ENCODE data around the gene AHNAK2.
"Not testable (repeated sequence)": the region's sequence is repeated elsewhere in the genome, so short reads cannot be mapped to it uniquely, and the experiment has no call there.

AHNAK2 gene

DNA sequence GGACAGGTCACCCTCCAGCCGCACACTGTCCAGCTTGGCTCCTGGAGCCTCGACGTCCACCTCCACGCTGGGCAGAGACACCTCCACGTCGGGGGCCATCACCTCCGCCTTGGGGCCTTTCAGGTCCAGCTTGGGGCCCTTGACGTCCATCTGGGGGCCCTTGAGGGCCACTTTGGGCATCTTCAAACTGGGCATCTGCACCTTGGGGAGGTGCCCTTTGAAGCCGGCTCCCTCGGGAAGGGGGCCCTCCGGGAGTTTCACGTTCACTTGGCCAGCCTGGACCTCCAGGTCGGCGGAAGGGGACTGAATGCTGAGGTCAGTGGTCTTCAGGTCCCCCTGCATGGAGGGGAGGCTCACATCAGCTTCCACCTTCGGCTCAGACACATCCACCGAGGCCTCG lies 28.2 kb downstream of the AHNAK2 start:
- DNase-seq: no peak

DNA sequence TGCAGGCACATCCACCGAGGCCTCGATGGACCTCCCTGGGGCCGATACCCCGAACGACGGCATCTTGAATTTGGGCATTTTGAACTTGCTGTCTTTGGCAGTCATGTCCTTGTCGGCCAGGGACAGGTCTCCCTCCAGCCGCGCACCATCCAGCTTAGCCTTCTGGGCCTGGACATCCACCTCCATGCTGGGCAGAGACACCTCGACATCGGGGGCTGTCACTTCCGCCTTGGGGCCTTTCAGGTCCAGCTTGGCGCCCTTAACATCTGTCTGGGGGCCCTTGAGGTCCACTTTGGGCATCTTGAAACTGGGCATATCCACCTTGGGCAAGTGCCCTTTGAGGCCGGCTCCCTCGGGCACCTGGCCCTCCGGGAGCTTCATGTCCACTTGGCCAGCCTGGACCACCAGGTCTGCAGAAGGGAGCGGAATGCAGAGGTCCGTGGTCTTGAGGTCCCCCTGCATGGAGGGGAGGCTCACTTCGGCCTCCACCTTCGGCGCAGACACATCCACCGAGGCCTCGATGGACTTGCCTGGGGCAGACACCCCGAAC lies 28.7 kb downstream of the AHNAK2 start:
- not testable (repeated sequence) for DNase-seq

DNA sequence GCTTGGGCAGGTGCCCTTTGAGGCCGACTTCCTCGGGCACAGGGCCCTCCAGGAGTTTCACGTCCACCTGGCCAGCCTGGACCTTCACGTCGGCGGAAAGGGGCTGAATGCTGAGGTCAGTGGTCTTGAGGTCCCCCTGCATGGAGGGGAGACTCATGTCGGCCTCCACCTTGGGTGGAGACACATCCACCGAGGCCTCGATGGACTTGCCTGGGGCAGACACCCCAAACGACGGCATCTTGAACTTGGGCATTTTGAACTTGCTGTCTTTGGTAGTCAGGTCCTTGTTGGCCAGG lies 29.5 kb downstream of the AHNAK2 start:
- no peak for DNase-seq

DNA sequence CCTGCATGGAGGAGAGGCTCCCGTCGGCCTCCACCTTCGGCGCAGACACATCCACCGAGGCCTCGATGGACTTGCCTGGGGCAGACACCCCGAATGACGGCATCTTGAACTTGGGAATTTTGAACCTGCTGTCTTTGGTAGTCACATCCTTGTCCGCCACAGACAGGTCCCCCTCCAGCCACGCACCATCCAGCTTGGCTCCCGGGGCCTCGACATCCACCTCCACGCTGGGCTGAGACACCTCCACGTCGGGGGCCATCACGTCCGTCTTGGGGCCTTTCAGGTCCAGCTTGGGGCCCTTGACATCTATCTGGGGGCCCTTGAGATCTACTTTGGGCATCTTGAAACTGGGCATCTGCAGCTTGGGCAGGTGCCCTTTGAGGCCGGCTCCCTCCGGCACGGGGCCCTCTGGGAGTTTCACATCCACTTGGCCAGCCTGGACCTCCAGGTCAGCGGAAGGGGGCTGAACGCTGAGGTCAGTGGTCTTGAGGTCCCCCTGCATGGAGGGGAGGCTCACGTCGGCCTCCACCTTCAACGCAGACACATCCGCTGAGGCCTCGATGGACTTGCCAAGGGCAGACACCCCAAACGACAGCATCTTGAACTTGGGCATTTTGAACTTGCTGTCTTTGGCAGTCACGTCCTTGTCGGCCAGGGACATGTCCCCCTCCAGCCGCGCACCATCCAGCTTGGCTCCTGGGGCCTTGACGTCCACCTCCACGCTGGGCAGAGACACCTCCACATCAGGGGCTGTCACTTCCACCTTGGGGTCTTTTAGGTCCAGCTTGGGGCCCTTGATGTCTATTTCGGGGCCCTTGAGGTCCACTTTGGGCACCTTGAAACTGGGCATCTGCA lies 30.1 kb downstream of the AHNAK2 start:
- not testable (repeated sequence) for DNase-seq

DNA sequence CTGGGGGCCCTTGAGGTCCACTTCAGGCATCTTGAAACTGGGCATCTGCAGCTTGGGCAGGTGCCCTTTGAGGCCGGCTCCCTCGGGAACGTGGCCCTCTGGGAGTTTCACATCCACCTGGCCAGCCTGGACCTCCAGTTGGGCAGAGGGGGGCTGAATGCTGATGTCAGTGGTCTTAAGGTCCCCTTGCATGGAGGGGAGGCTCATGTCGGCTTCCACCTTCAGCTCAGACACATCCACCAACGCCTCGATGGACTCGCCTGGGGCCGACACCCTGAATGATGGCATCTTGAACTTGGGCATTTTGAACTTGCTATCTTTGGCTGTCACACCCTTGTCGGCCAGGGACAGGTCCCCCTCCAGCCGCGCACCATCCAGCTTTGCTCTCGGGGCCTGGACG lies 31.0 kb downstream of the AHNAK2 start:
- DNase-seq: not testable (repeated sequence)

DNA sequence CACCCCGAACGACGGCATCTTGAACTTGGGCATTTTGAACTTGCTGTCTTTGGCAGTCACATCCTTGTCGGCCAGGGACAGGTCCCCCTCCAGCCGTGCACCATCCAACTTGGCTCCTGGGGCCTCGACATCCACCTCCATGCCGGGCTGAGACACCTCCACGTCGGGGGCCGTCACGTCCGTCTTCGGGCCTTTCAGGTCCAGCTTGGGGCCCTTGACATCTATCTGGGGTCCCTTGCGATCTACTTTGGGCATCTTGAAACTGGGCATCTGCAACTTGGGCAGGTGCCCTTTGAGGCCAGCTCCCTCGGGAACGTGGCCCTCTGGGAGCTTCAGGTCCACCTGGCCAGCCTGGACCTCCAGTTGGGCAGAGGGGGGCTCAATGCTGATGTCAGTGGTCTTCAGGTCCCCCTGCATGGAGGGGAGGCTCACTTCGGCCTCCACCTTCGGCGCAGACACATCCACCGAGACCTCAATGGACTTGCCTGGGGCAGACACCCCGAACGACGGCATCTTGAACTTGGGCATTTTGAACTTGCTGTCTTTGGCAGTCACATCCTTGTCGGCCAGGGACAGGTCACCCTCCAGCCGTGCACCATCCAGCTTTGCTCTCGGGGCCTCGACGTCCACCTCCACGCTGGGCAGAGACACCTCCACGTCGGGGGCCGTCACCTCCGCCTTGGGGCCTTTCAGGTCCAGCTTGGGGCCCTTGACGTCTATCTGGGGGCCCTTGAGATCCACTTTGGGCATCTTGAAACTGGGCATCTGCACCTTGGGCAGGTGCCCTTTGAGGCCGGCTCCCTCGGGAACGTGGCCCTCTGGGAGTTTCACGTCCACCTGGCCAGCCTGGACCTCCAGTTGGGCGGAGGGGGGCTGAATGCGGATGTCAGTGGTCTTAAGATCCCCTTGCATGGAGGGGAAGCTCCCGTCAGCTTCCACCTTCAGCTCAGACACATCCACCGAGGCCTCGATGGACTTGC lies 31.9 kb downstream of the AHNAK2 start:
- DNase-seq: not testable (repeated sequence)

DNA sequence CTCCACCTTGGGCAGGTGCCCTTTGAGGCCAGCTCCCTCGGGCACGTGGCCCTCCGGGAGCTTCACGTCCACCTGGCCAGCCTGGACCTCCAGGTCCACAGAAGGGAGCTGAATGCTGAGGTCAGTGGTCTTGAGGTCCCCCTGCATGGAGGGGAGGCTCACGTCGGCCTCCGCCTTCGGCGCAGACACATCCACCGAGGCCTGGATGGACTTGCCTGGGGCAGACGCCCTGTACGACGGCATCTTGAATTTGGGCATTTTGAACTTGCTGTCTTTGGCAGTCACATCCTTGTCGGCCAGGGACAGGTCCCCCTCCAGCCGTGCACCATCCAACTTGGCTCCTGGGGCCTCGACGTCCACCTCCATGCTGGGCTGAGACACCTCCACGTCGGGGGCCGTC lies 32.9 kb downstream of the AHNAK2 start:
- not testable (repeated sequence) for DNase-seq

DNA sequence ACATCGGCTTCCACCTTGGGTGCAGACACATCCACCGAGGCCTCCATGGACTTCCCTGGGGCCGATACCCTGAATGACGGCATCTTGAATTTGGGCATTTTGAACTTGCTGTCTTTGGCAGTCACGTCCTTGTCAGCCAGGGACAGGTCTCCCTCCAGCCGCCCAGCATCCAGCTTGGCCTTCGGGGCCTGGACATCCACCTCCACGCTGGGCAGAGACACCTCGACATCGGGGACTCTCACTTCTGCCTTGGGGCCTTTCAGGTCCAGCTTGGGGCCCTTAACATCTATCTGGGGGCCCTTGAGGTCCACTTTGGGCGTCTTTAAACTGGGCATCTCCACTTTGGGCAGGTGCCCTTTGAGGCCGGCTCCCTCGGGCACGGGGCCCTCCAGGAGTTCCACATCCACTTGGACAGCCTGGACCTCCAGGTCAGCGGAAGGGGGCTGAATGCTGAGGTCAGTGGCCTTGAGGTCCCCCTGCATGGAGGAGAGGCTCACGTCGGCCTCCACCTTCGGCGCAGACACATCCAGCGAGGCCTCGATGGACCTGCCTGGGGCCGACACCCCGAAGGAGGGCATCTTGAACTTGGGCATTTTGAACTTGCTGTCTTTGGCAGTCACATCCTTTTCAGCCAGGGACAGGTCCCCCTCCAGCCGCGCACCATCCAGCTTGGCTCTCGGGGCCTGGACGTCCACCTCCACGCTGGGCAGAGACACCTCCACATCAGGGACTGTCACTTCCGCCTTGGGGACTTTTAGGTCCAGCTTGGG lies 33.6 kb downstream of the AHNAK2 start:
- DNase-seq: not testable (repeated sequence)

DNA sequence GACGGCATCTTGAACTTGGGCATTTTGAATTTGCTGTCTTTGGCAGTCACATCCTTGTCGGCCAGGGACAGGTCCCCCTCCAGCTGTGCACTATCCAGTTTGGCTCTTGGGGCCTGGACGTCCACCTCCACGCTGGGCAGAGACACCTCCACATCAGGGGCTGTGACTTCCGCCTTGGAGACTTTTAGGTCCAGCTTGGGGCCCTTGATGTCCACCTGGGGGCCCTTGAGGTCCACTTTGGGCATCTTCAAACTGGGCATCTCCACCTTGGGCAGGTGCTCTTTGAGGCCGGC lies 34.2 kb downstream of the AHNAK2 start:
- not testable (repeated sequence) for DNase-seq

DNA sequence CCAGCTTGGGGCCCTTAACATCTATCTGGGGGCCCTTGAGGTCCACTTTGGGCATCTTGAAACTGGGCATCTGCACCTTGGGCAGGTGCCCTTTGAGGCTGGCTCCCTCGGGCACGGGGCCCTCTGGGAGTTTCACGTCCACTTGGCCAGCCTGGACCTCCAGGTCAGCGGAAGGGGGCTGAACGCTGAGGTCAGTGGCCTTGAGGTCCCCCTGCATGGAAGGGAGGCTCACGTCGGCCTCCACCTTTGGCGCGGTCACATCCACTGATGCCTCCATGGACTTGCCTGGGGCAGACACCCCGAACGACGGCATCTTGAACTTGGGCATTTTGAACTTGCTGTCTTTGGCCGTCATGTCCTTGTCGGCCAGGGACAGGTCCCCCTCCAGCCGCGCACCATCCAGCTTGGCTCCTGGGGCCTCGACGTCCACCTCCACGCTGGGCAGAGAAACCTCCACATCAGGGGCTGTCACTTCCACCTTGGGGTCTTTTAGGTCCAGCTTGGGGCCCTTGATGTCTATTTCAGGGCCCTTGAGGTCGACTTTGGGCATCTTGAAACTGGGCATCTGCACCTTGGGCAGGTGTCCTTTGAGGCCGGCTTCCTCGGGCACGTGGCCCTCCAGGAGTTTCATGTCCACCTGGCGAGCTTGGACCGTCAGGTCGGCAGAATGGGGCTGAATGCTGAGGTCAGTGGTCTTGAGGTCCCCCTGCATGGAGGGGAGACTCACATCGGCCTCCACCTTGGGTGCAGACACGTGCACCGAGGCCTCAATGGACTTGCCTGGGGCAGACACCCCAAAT lies 34.8 kb downstream of the AHNAK2 start:
- DNase-seq: not testable (repeated sequence)

DNA sequence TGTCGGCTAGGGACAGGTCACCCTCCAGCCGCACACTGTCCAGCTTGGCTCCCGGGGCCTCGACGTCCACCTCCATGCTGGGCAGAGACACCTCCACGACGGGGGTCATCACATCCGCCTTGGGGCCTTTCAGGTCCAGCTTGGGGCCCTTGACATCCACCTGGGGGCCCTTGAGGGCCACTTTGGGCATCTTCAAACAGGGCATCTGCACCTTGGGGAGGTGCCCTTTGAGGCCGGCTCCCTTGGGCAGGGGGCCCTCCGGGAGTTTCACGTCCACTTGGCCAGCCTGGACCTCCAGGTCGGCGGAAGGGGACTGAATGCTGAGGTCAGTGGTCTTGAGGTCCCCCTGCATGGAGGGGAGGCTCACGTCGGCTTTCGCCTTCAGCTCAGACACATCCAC lies 35.6 kb downstream of the AHNAK2 start:
- no peak for DNase-seq

DNA sequence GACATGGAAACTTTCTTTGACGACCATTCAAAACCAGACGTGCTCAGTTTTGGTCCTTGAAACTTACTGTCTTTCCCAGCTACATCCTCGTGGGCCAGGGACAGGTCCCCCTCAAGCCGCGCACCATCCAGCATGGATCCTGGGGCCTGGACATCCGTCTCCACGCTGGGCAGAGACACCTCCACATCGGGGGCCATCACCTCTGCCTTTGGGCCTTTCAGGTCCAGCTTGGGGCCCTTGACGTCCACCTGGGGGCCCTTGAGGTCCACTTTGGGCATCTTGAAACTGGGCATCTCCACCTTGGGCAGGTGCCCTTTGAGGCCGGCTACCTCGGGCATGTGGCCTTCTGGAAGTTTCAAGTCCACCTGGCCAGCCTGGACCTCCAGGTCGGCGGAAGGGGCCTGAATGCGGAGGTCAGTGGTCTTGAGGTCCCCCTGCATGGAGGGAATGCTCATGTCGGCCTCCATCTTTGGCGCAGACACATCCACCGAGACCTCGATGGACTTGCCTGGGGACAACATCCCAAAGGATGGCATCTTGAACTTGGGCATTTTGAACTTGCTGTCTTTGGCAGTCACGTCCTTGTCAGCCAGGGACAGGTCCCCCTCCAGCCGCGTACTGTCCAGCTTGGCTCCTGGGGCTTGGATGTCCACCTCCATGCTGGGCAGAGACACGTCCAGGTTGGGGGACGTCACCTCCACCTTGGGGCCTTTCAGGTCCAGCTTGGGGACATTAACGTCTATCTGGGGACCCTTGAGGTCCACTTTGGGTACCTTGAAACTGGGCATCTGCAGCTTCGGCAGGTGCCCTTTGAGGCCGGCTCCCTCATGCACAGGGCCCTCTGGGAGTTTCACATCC lies 36.4 kb downstream of the AHNAK2 start:
- no peak for DNase-seq

DNA sequence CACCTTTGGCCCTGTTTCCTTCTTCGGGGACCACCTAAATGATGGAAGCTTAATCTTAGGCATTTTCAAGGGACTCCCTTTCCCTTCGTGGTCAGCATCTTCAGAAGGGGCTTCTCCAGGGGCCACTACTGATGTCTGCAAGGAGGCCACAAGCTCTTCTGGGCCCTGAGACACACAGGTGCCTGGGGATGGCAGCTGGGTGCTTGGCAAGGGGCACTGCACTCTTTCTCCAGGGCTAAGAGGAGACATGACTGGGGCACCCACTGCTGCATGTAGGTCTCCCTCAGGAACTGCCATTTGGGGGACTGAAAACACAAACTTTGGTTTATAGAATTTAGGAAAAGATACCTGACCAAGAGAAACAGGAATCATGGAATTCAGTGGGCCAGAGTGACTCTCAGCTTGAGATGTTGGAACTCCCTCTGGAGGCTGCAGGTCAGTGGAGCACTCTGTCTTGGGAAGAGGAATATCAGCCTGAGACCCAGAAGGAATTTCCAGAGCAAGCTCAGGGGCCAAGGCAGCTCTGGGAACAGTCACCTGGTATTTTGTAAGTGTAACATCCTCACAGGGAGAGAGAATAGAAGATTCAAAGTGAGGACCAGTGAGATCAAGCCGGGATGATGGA lies 37.5 kb downstream of the AHNAK2 start:
- DNase-seq: no peak

DNA sequence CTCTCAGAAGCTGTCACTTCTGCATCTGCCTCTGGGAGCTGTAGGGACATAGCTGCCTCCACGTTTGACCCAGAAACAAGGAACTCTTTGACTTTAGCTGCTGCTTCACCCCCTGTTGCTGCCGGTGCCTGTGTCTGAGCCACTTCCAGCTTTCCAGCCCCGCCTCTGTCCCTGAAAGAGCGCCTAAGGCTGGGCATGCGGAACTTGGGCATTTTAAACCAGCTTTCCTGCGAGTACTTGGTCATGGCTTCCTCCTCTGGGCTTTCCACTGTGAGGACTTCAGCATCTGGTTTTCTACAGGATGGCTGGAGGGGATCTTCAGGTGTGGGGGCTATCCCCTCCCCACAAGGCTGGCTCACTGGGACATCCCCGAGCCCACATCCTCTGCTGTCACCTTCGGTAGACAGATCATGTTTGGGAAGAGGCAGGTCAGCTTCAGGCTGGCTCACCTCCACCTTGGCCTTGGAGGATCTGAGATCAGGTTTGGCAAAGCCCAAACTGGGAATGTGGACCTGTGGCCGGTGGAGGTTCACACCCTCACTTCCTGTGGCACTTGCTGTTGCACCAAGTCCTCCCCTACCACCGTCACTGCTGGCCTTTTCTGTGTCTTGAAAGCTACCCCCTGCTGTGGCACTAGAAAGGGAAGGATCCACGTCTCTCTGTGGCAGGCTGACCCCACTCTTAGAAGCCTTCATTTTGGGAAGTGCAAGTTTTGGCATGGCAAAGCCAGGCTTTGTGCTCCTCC lies 38.3 kb downstream of the AHNAK2 start:
- DNase-seq: no peak

DNA sequence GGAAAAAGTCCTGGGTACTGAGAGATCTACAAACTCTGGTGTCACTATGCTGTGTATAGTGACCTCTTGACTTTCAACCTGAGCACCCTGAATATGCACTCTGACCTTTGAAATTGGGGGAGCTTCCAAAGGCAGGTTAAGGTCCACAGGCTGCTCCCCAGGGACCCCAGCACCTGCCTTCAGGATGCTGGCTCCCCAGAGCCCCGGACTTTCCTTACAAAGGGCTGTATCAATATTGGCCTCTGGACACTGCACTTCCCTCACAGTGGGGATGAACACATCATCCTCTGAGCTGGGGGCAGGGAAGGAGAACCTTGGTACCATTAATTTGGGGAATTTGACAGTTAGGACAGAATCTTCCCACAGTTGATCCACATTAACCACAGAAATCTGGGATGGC lies 39.2 kb downstream of the AHNAK2 start:
- DNase-seq: no peak

DNA sequence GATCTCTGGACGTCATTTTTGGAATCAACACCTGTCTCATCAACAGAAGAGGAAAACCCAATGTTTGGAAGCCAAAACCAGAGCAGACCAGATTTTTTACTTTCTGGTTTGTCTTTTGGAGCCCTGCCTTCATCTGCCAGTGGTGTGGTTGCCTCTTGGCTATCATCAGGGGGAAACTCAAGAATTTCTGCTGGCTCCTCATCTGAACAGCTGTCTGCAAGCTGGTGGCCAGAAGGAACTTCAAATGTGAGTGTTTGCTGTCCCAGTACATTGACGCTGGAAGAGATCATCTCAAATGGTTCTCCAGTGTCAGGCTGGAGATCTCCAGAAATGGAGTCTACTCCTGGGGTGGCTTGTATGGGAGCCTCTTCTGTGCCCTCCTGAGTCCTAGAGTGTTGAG lies 39.7 kb downstream of the AHNAK2 start:
- no peak for DNase-seq

DNA sequence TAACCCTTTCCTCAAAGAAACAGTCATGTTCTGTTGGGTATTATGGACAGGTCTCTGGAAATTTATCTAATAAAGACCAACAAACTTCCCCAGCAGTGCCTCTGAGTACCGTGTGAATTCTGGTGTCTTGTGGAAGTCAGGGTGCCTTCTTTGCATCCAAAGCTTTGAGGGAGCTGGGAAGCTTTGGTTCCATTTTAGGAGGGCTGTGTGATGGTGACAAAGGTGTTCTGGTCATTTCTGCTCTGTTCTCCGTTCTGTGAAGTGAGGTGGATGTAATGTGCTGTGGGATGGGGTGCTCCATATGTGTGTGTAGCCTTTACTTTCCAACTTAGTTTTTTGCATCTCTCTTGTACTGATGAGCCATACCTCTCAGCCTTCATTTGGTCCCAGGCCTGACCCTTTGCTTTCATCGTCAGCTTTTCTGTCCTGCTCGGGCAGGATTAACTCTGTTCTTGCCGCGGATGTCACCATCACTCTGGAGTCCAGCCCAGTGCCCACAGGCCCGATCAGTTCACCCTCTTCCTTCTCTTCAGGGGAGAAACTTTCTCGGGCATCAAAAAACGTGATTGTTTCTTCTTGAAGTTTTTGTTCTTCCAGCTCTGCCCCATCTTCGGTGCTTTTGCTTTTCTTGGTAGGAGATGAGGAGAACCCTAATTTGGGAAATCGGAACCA lies 40.3 kb downstream of the AHNAK2 start:
- no peak for DNase-seq

DNA sequence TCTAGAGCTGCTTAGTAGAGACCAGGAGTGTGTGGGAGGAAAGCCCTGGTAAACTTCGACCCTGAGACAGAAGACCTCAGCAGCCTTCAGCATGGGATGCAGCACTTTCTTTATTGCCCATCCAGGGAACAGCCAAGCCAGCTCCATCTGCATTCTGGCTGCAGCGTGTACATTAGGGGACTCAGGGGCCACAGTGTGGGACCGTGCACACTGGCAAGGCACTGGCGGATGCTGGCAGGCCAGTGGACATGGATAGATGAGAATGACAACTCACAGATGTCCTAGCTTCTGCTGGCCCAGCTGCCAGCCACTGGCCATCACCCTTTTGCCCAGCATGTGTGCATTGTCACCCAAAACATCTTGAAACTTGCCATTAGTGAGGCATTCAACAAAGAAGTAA lies 41.0 kb downstream of the AHNAK2 start:
- no peak for DNase-seq

DNA sequence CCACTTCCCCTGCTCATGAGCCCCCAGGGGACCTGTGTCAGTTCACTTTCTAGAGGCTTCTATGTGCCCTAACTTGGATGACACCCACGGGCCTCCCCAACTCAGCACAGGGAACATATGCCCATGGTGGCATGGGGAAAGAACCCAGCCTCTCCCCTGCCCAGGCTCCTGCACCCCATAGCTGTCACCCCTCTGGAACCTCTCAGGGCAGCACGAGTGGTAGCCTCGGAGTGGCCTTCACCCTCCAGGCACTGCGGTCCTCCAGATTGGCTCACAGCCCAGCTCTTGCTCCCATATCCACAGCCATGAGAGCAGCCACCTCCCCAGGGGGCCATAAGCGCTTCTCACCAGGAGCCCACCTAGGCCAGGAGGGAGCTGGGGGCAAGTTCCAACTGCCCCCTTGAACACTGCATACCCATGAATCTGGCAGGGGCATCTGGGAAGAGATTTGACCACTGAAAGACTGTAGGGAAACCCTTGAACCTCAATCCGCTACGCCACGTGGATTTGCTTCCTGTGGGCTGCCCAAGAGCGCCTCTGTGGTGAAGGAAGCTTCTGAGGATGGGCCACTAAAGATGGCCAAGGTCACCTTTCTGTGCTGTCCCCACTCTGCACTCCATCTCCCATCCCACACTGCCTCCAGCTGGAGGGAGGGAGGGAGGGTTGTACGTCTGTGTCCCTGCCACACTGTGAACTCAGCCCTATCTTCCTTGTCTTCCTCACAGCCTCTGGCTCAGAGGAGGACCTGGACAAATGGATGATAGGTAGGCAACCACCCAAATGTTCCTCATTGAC lies 41.6 kb downstream of the AHNAK2 start:
- no peak for DNase-seq
